Transverse colon (tissue), 4 donors: ENCODE measurements around the gene CELSR1.

Experiments used
- CTCF ChIP-seq, 5 experiments: fragments of 200-600 bp in 3 of 5; fragments of 450-650 bp in 2 of 5; sonication (generic) in 3 of 5; IDR thresholded peaks; 1 replicate in 2 of 5; 2 replicates in 3 of 5; pipeline ENCODE4 v1.5.1; 2016 to 2017; ENCODE audit warnings: antibody characterized with exemption in 5 of 5, inconsistent platforms in 3 of 5, mild to moderate bottlenecking in 2 of 5, moderate library complexity in 1 of 5
- EP300 ChIP-seq: sonication (generic); formaldehyde crosslinking; IDR thresholded peaks from one replicate; pipeline ENCODE4 v1.6.1; 2017; ENCODE audit warnings: antibody characterized with exemption, low read depth
- POLR2AphosphoS5 ChIP-seq, 3 donors: sonication (generic); formaldehyde crosslinking; IDR thresholded peaks; one replicate each; pipeline ENCODE4 v1.6.1; 2016; ENCODE audit warnings: antibody characterized with exemption in 3 of 3

GRCh38 chr22:46319319-46319718, 218.1 kb downstream of the CELSR1 start:
- TF ChIP-seq CTCF (IDR thresholded peaks at IDR 0.05) (no peak), POLR2AphosphoS5 (IDR thresholded peaks at IDR 0.05) (no peak), EP300 (no peak)
